ENCODE measurements around the gene PPP2R1A. TPM values are rescaled to one million over a fixed set of nuclear protein-coding genes. Genes with fewer than 3 reads are reported as not detected.

The PPP2R1A gene
- total and polyA plus RNA-seq, 2 of the 13 experiments (the other 11 are each of a cell fraction or from before 2014, with no cell fraction given) = 86.7 to 130 TPM

GRCh38 chr19:52189735-52190486 lies at the start of gene PPP2R1A (continued):
- TF ChIP-seq, protein P1, sequence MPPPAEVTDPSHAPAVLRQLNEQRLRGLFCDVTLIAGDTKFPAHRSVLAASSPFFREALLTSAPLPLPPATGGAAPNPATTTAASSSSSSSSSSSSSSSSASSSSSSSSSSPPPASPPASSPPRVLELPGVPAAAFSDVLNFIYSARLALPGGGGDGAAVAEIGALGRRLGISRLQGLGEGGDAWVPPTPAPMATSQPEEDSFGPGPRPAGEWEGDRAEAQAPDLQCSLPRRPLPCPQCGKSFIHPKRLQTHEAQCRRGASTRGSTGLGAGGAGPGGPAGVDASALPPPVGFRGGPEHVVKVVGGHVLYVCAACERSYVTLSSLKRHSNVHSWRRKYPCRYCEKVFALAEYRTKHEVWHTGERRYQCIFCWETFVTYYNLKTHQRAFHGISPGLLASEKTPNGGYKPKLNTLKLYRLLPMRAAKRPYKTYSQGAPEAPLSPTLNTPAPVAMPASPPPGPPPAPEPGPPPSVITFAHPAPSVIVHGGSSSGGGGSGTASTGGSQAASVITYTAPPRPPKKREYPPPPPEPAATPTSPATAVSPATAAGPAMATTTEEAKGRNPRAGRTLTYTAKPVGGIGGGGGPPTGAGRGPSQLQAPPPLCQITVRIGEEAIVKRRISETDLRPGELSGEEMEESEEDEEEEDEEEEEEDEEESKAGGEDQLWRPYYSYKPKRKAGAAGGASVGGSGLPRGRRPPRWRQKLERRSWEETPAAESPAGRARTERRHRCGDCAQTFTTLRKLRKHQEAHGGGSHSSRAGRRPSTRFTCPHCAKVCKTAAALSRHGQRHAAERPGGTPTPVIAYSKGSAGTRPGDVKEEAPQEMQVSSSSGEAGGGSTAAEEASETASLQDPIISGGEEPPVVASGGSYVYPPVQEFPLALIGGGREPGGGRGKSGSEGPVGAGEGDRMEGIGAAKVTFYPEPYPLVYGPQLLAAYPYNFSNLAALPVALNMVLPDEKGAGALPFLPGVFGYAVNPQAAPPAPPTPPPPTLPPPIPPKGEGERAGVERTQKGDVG (CRISPR knock-in tag; IDR thresholded peaks at IDR 0.05; ENCODE audit: borderline replicate concordance) = peak; percentile 55; the same call in 1 of the 2 replicates
- TF ChIP-seq ZNF619 (CRISPR knock-in tag; IDR thresholded peaks at IDR 0.05) = peak; percentile 32; the same call in 1 of the 2 replicates
- TF ChIP-seq ZNF343 (CRISPR knock-in tag; IDR thresholded peaks at IDR 0.05) = peak; percentile 68; the same call in 1 of the 2 replicates
- TF ChIP-seq ZNF574 (CRISPR knock-in tag; IDR thresholded peaks at IDR 0.05) = peak; percentile 59; the same call in 1 of the 2 replicates
- TF ChIP-seq ZFP82 (CRISPR knock-in tag; IDR thresholded peaks at IDR 0.05; ENCODE audit: borderline replicate concordance) = 0 out of 2 replicates have a peak, but pooled peaks have one; percentile 0
- TF ChIP-seq CBX1 (IDR thresholded peaks at IDR 0.05; ENCODE audit: low read depth) = peak; percentile 47
- no peak for TF ChIP-seq MTF1 (CRISPR knock-in tag; IDR thresholded peaks at IDR 0.05)
- TF ChIP-seq ZBTB34 (CRISPR knock-in tag; IDR thresholded peaks at IDR 0.05) = no peak
- TF ChIP-seq, protein P2, sequence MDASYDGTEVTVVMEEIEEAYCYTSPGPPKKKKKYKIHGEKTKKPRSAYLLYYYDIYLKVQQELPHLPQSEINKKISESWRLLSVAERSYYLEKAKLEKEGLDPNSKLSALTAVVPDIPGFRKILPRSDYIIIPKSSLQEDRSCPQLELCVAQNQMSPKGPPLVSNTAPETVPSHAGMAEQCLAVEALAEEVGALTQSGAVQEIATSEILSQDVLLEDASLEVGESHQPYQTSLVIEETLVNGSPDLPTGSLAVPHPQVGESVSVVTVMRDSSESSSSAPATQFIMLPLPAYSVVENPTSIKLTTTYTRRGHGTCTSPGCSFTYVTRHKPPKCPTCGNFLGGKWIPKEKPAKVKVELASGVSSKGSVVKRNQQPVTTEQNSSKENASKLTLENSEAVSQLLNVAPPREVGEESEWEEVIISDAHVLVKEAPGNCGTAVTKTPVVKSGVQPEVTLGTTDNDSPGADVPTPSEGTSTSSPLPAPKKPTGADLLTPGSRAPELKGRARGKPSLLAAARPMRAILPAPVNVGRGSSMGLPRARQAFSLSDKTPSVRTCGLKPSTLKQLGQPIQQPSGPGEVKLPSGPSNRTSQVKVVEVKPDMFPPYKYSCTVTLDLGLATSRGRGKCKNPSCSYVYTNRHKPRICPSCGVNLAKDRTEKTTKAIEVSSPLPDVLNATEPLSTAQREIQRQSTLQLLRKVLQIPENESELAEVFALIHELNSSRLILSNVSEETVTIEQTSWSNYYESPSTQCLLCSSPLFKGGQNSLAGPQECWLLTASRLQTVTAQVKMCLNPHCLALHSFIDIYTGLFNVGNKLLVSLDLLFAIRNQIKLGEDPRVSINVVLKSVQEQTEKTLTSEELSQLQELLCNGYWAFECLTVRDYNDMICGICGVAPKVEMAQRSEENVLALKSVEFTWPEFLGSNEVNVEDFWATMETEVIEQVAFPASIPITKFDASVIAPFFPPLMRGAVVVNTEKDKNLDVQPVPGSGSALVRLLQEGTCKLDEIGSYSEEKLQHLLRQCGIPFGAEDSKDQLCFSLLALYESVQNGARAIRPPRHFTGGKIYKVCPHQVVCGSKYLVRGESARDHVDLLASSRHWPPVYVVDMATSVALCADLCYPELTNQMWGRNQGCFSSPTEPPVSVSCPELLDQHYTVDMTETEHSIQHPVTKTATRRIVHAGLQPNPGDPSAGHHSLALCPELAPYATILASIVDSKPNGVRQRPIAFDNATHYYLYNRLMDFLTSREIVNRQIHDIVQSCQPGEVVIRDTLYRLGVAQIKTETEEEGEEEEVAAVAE (CRISPR knock-in tag; IDR thresholded peaks at IDR 0.05; ENCODE audit: borderline replicate concordance) = peak; percentile 98
- TF ChIP-seq MEIS1 (CRISPR knock-in tag; IDR thresholded peaks at IDR 0.05; ENCODE audit: borderline replicate concordance) = peak; percentile 76; the same call in 1 of the 2 replicates
- TF ChIP-seq, protein P3, sequence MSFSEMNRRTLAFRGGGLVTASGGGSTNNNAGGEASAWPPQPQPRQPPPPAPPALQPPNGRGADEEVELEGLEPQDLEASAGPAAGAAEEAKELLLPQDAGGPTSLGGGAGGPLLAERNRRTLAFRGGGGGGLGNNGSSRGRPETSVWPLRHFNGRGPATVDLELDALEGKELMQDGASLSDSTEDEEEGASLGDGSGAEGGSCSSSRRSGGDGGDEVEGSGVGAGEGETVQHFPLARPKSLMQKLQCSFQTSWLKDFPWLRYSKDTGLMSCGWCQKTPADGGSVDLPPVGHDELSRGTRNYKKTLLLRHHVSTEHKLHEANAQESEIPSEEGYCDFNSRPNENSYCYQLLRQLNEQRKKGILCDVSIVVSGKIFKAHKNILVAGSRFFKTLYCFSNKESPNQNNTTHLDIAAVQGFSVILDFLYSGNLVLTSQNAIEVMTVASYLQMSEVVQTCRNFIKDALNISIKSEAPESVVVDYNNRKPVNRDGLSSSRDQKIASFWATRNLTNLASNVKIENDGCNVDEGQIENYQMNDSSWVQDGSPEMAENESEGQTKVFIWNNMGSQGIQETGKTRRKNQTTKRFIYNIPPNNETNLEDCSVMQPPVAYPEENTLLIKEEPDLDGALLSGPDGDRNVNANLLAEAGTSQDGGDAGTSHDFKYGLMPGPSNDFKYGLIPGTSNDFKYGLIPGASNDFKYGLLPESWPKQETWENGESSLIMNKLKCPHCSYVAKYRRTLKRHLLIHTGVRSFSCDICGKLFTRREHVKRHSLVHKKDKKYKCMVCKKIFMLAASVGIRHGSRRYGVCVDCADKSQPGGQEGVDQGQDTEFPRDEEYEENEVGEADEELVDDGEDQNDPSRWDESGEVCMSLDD (CRISPR knock-in tag; IDR thresholded peaks at IDR 0.05; ENCODE audit: borderline replicate concordance) = no peak
- peak; percentile 51; the same call in 1 of the 2 replicates for TF ChIP-seq EED (CRISPR knock-in tag; IDR thresholded peaks at IDR 0.05)

Measured in HepG2 (cell line).